Loucy (cell line): ENCODE results near the gene MRI1.

Experiments
- CTCF ChIP-seq: fragments of 200-600 bp; sonication (generic); conservative IDR thresholded peaks from 2 replicates; pipeline ENCODE4 v1.5.1; 2014; ENCODE audit warnings: mild to moderate bottlenecking, antibody characterized with exemption, low read length
- EZH2phosphoT487 ChIP-seq: fragments of 200-600 bp; IDR thresholded peaks from 2 replicates; pipeline ENCODE4 v1.6.1; 2018; ENCODE audit warnings: antibody characterized with exemption, mild to moderate bottlenecking, moderate library complexity, borderline replicate concordance

- TF ChIP-seq CTCF (no peak), EZH2phosphoT487 (no peak)
Measured at GRCh38 chr19:13744174-13744573, 20.1 kb upstream of the MRI1 start.
